HG02623 (cell line): Measurements from ENCODE around the gene ALLC.
A peak's percentile ranks its signal among the peaks of the same experiment; 100 is the strongest.

Experiments used
- ATAC-seq: cut with Tn5 transposase; IDR thresholded peaks from one replicate; pipeline ENCODE4 v1.9.1; 2021; ENCODE audit warnings: moderate library complexity; ENCODE audit not compliant: unreplicated experiment

ALLC gene

GRCh38 chr2:3709225-3709624 is 51.2 kb downstream of the ALLC start:
- ATAC-seq = no peak

GRCh38 chr2:3712424-3712823 is 54.4 kb downstream of the ALLC start:
- ATAC-seq = no peak

- ATAC-seq = no peak
Observed at GRCh38 chr2:3712831-3713503, 55.0 kb downstream of the ALLC start.

- no peak for ATAC-seq
Observed at GRCh38 chr2:3718679-3719078, 60.7 kb downstream of the ALLC start.

- ATAC-seq = no peak
Observed at GRCh38 chr2:3725002-3725401, 67.0 kb downstream of the ALLC start.

- ATAC-seq = no peak
Observed at GRCh38 chr2:3725458-3726250, 67.7 kb downstream of the ALLC start.

- no peak for ATAC-seq
Observed at GRCh38 chr2:3726511-3726910, 68.5 kb downstream of the ALLC start.

GRCh38 chr2:3727397-3728045 is 69.5 kb downstream of the ALLC start:
- no peak for ATAC-seq

GRCh38 chr2:3728104-3729054 is 70.4 kb downstream of the ALLC start:
- ATAC-seq = no peak

GRCh38 chr2:3729055-3729448 is 71.1 kb downstream of the ALLC start:
- ATAC-seq = no peak

- ATAC-seq = no peak
Observed at GRCh38 chr2:3729786-3730185, 71.8 kb downstream of the ALLC start.

- no peak for ATAC-seq
Observed at GRCh38 chr2:3730646-3731045, 72.6 kb downstream of the ALLC start.

GRCh38 chr2:3731829-3732228 is 73.8 kb downstream of the ALLC start:
- ATAC-seq = no peak

GRCh38 chr2:3736112-3736511 is 78.1 kb downstream of the ALLC start:
- no peak for ATAC-seq

- no peak for ATAC-seq
Observed at GRCh38 chr2:3737128-3737527, 79.1 kb downstream of the ALLC start.

- peak; percentile 57 for ATAC-seq
Observed at GRCh38 chr2:3738454-3738853, 80.5 kb downstream of the ALLC start.

- ATAC-seq = no peak
Observed at GRCh38 chr2:3739313-3739712, 81.3 kb downstream of the ALLC start.

- ATAC-seq = no peak
Observed at GRCh38 chr2:3741396-3741795, 83.4 kb downstream of the ALLC start.

GRCh38 chr2:3741867-3742602 is 84.0 kb downstream of the ALLC start:
- no peak for ATAC-seq
